Measurements from ENCODE around the gene KLHDC8A. TPM values are rescaled to one million over a fixed set of nuclear protein-coding genes. Genes with fewer than 3 reads are reported as not detected.
"Not testable (repeated sequence)": the region's sequence is repeated elsewhere in the genome, so short reads cannot be mapped to it uniquely, and the experiment has no call there.

KLHDC8A gene, protein sequence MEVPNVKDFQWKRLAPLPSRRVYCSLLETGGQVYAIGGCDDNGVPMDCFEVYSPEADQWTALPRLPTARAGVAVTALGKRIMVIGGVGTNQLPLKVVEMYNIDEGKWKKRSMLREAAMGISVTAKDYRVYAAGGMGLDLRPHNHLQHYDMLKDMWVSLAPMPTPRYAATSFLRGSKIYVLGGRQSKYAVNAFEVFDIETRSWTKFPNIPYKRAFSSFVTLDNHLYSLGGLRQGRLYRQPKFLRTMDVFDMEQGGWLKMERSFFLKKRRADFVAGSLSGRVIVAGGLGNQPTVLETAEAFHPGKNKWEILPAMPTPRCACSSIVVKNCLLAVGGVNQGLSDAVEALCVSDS
- total RNA-seq, result under 1 TPM; 0.38 to 0.53 TPM
- polyA plus RNA-seq (2013, experiment 1 of 2), result 14.6 TPM
- polyA plus RNA-seq (2013, experiment 2 of 2), result 13.5 TPM
- long read RNA-seq, experiment 1, result 0 reads
- long read RNA-seq, experiment 2, partial matches to known transcripts, result 2 of 2 reads
- long read RNA-seq, experiment 2, other reads (novel, unspliced or antisense), result 0 of 2 reads
- long read RNA-seq, experiment 3, partial matches to known transcripts, result 3 of 4 reads
- long read RNA-seq, experiment 3, other reads (novel, unspliced or antisense), result 0 of 4 reads
- long read RNA-seq, experiment 4, partial matches to known transcripts, result 1 of 1 reads
- long read RNA-seq, experiment 4, other reads (novel, unspliced or antisense), result 0 of 1 reads

DNA sequence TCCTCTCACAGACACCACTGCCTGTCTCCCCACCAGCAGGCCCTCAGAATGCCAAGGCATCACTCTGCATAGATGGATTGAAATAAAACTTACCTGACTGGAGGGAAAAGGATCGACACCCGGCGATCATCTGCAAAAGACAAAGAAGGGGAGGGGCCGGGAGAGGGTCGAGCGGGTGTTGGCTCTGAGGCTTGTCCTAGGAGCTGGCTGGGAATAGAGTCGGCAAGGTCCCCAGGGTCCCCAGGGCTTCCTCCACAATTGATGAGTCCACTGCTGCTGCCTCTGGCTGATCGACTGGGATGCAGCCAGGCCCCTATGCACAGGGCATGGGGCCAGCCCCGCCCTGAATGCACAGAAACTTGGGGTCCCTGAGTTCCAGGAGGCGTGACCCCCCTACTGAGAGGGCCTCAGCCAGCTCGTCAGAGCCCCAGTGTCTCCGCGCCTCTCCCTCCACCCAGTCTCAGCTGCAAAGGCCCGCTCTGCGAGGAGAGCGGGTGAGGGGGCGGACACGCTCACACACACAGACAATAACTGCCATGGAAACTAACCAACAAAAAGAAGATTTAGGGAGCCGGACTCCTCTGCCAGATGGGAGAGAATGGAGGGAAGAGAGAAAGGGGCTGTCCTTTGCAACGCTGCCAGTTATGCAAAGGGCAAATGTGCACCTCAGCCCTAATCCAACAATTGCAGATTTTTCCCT, at the start of gene KLHDC8A:
Gene KLHDC8A (minus strand): TSS at position 483 of the 700 bp plus-strand sequence. CDS start 13,318 bp downstream, outside the sequence.
- 66 to 67% methylated on average over 12 to 20 of the region's 20 CpGs for WGBS, 2 experiments (ENCODE audit: insufficient coverage in 1 of 2, insufficient read length in 1 of 2)
- H3K4me1 ChIP-seq (ENCODE audit: control insufficient read depth, insufficient read depth, low read length), result peaks cover 6% of the 10 kb centered on the region
- no peak within 1 kb of the TSS for H3K9ac ChIP-seq (ENCODE audit: extremely low read depth, low read length, poor library complexity, severe bottlenecking)
- no peaks in the 10 kb centered on the region for H3K9me3 ChIP-seq (ENCODE audit: control insufficient read depth, low read length)
- H3K27me3 ChIP-seq (ENCODE audit: control insufficient read depth, insufficient read depth, low read length, poor library complexity, severe bottlenecking), result no peaks in the 10 kb centered on the region
- TF ChIP-seq, protein P1, sequence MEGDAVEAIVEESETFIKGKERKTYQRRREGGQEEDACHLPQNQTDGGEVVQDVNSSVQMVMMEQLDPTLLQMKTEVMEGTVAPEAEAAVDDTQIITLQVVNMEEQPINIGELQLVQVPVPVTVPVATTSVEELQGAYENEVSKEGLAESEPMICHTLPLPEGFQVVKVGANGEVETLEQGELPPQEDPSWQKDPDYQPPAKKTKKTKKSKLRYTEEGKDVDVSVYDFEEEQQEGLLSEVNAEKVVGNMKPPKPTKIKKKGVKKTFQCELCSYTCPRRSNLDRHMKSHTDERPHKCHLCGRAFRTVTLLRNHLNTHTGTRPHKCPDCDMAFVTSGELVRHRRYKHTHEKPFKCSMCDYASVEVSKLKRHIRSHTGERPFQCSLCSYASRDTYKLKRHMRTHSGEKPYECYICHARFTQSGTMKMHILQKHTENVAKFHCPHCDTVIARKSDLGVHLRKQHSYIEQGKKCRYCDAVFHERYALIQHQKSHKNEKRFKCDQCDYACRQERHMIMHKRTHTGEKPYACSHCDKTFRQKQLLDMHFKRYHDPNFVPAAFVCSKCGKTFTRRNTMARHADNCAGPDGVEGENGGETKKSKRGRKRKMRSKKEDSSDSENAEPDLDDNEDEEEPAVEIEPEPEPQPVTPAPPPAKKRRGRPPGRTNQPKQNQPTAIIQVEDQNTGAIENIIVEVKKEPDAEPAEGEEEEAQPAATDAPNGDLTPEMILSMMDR (conservative IDR thresholded peaks at IDR 0.05), result no peak
- peaks cover 11% of the 10 kb centered on the region for H3K27me3 Mint-ChIP-seq (ENCODE audit: insufficient read depth)
- H3K27ac ChIP-seq (ENCODE audit: low read depth, low read length), result peak within 1 kb of the TSS; percentile 79
- H3K4me3 ChIP-seq (ENCODE audit: low read length), result no peak within 1 kb of the TSS
- no peaks in the 10 kb centered on the region for H3K36me3 Mint-ChIP-seq (ENCODE audit: low read depth)
- DNase-seq, result peak; percentile 62
- H3K36me3 ChIP-seq (ENCODE audit: control insufficient read depth, insufficient read depth, low read length), result no peaks in the 10 kb centered on the region
- no peaks in the 10 kb centered on the region for H3K9me3 Mint-ChIP-seq
- H3K4me3 Mint-ChIP-seq, result no peak within 1 kb of the TSS
- H3K27ac Mint-ChIP-seq, result no peak within 1 kb of the TSS
- peaks cover 25% of the 10 kb centered on the region for H3K4me1 Mint-ChIP-seq

DNA sequence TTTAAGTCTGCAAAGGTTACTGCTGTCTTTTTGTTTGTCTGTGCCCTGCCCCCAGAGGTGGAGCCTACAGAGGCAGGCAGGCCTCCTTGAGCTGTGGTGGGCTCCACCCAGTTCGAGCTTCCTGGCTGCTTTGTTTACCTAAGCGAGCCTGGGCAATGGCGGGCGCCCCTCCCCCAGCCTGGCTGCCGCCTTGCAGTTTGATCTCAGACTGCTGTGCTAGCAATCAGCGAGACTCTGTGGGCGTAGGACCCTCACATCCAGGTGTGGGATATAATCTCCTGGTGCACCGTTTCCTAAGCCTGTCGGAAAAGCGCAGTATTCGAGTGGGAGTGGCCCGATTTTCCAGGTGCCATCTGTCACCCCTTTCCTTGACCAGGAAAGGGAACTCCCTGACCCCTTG, 49.5 kb upstream of the KLHDC8A start:
- not testable (repeated sequence) for H3K4me1 ChIP-seq (ENCODE audit: control insufficient read depth, insufficient read depth, low read length); H3K36me3 Mint-ChIP-seq (ENCODE audit: low read depth); H3K4me3 Mint-ChIP-seq; H3K4me1 Mint-ChIP-seq; H3K27ac Mint-ChIP-seq; H3K4me3 ChIP-seq (ENCODE audit: low read length); H3K27ac ChIP-seq (ENCODE audit: low read depth, low read length); H3K9ac ChIP-seq (ENCODE audit: extremely low read depth, low read length, poor library complexity, severe bottlenecking); DNase-seq; H3K9me3 ChIP-seq (ENCODE audit: control insufficient read depth, low read length); H3K27me3 ChIP-seq (ENCODE audit: control insufficient read depth, insufficient read depth, low read length, poor library complexity, severe bottlenecking); H3K36me3 ChIP-seq (ENCODE audit: control insufficient read depth, insufficient read depth, low read length); H3K27me3 Mint-ChIP-seq (ENCODE audit: insufficient read depth)
- 95 to 96% methylated on average over 5 to 12 of the region's 12 CpGs for WGBS, 2 experiments (ENCODE audit: insufficient coverage in 1 of 2, insufficient read length in 1 of 2)
- peaks cover 21% of the 10 kb centered on the region for H3K9me3 Mint-ChIP-seq

DNA sequence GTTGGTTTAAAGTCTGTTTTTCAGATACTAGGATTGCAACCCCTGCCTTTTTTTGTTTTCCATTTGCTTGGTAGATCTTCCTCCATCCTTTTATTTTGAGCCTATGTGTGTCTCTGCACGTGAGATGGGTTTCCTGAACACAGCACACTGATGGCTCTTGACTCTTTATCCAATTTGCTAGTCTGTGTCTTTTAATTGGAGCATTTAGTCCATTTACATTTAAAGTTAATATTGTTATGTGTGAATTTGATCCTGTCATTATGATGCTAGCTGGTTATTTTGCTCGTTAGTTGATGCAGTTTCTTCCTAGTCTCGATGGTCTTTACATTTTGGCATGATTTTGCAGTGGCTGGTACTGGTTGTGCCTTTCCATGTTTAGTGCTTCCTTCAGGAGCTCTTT, 47.8 kb upstream of the KLHDC8A start:
- not testable (repeated sequence) for H3K9ac ChIP-seq (ENCODE audit: extremely low read depth, low read length, poor library complexity, severe bottlenecking); H3K27me3 Mint-ChIP-seq (ENCODE audit: insufficient read depth)

DNA sequence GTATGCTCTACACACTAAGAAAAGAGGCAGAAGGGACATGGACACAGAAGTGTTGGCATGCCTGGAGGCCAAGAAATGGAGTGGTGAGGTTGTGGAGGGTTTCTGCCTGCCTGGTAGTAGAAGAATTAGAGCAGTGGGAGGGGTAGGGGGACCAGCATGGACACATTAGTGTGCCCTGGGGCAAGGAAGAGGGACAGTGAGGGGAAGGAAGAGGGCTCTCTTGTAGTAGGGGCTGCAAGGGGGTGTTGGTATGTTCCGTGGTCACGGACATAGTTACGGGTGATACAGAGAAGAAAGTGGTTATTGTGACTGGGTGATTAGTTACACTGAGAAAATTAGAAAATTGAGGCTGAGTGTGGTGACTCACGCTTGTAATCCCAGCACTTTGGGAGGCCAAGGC, 41.9 kb upstream of the KLHDC8A start:
- Mint-ChIP-seq H3K27ac (no peak overlapping the region), H3K4me1 (peaks cover 1% of the 10 kb centered on the region), H3K36me3 (ENCODE audit: low read depth) (no peaks in the 10 kb centered on the region), H3K27me3 (ENCODE audit: insufficient read depth) (peaks cover 4% of the 10 kb centered on the region), H3K9me3 (no peaks in the 10 kb centered on the region), H3K4me3 (no peak overlapping the region)
- Histone ChIP-seq H3K36me3 (ENCODE audit: control insufficient read depth, insufficient read depth, low read length) (no peaks in the 10 kb centered on the region), H3K27me3 (ENCODE audit: control insufficient read depth, insufficient read depth, low read length, poor library complexity, severe bottlenecking) (no peaks in the 10 kb centered on the region), H3K4me1 (ENCODE audit: control insufficient read depth, insufficient read depth, low read length) (no peaks in the 10 kb centered on the region), H3K27ac (ENCODE audit: low read depth, low read length) (no peak overlapping the region), H3K9ac (ENCODE audit: extremely low read depth, low read length, poor library complexity, severe bottlenecking) (no peak overlapping the region), H3K4me3 (ENCODE audit: low read length) (no peak overlapping the region), H3K9me3 (ENCODE audit: control insufficient read depth, low read length) (no peaks in the 10 kb centered on the region)
- DNase-seq, result no peak
- TF ChIP-seq, protein P1 (conservative IDR thresholded peaks at IDR 0.05), result no peak
- 90 to 95% methylated on average over 3 to 4 of the region's 4 CpGs for WGBS, 2 experiments (ENCODE audit: insufficient coverage in 1 of 2, insufficient read length in 1 of 2)

More for the DNA sequence above, 47.8 kb upstream of the KLHDC8A start:
- not testable (repeated sequence) for H3K4me3 Mint-ChIP-seq; H3K4me1 ChIP-seq (ENCODE audit: control insufficient read depth, insufficient read depth, low read length); H3K36me3 ChIP-seq (ENCODE audit: control insufficient read depth, insufficient read depth, low read length); H3K27me3 ChIP-seq (ENCODE audit: control insufficient read depth, insufficient read depth, low read length, poor library complexity, severe bottlenecking); H3K36me3 Mint-ChIP-seq (ENCODE audit: low read depth); H3K4me1 Mint-ChIP-seq; H3K27ac Mint-ChIP-seq; H3K27ac ChIP-seq (ENCODE audit: low read depth, low read length); H3K9me3 ChIP-seq (ENCODE audit: control insufficient read depth, low read length); DNase-seq; H3K4me3 ChIP-seq (ENCODE audit: low read length)
- no CpG with 5 or more reads among the region's 3 CpGs for WGBS, 2 experiments (ENCODE audit: insufficient coverage in 1 of 2, insufficient read length in 1 of 2)
- peaks cover 21% of the 10 kb centered on the region for H3K9me3 Mint-ChIP-seq
